GM08714 (cell line): Measurements from ENCODE around the gene MDFIC2.
"Not testable (repeated sequence)": the region's sequence is repeated elsewhere in the genome, so short reads cannot be mapped to it uniquely, and the experiment has no call there.

Source experiments
- H3K4me3 ChIP-seq: fragments of 200-500 bp; sonication (Bioruptor generic); 2 replicates; pipeline ENCODE4 v1.5.1; 2014; ENCODE audit warnings: mild to moderate bottlenecking, low read length, inconsistent platforms
- ZNF274 ChIP-seq: IDR thresholded peaks from 2 replicates; pipeline ENCODE4 v1.6.1; 2012; ENCODE audit warnings: mild to moderate bottlenecking, low read depth, low read length

Gene MDFIC2

GRCh38 chr3:70312336-70312735 is at the start of gene MDFIC2:
Gene MDFIC2 (minus strand): TSS chr3:70312638. CDS start chr3:70311973, 665 bp downstream.
- H3K4me3 ChIP-seq = no peak within 1 kb of the TSS
- TF ChIP-seq ZNF274 = no peak

GRCh38 chr3:70360979-70361760 is 48.7 kb upstream of the MDFIC2 start:
- TF ChIP-seq ZNF274 = no peak
- H3K4me3 ChIP-seq = no peak overlapping the region

- no peak overlapping the region for H3K4me3 ChIP-seq
- TF ChIP-seq ZNF274 = no peak
Measured at GRCh38 chr3:70359711-70360110, 47.3 kb upstream of the MDFIC2 start.

GRCh38 chr3:70358978-70359580 is 46.6 kb upstream of the MDFIC2 start:
- H3K4me3 ChIP-seq = no peak overlapping the region
- no peak for TF ChIP-seq ZNF274

GRCh38 chr3:70352215-70352614 is 39.8 kb upstream of the MDFIC2 start:
- H3K4me3 ChIP-seq = no peak overlapping the region
- no peak for TF ChIP-seq ZNF274

GRCh38 chr3:70342149-70342548 is 29.7 kb upstream of the MDFIC2 start:
- TF ChIP-seq ZNF274 = no peak
- H3K4me3 ChIP-seq = no peak overlapping the region

- H3K4me3 ChIP-seq = not testable (repeated sequence)
Measured at GRCh38 chr3:70336885-70337284, 24.4 kb upstream of the MDFIC2 start.

- no peak for TF ChIP-seq ZNF274
- no peak overlapping the region for H3K4me3 ChIP-seq
Measured at GRCh38 chr3:70333080-70333479, 20.6 kb upstream of the MDFIC2 start.

- TF ChIP-seq ZNF274 = no peak
- H3K4me3 ChIP-seq = no peak overlapping the region
Measured at GRCh38 chr3:70315021-70315420, 2.6 kb upstream of the MDFIC2 start.

- no peak for TF ChIP-seq ZNF274
- no peak overlapping the region for H3K4me3 ChIP-seq
Measured at GRCh38 chr3:70310809-70311208, 1.6 kb downstream of the MDFIC2 start.

- TF ChIP-seq ZNF274 = no peak
- no peak overlapping the region for H3K4me3 ChIP-seq
Measured at GRCh38 chr3:70309591-70309990, 2.8 kb downstream of the MDFIC2 start.

- no peak overlapping the region for H3K4me3 ChIP-seq
- TF ChIP-seq ZNF274 = no peak
Measured at GRCh38 chr3:70308760-70309159, 3.7 kb downstream of the MDFIC2 start.

GRCh38 chr3:70306736-70307135 is 5.7 kb downstream of the MDFIC2 start:
- H3K4me3 ChIP-seq = no peak overlapping the region
- no peak for TF ChIP-seq ZNF274

GRCh38 chr3:70298385-70298784 is 14.1 kb downstream of the MDFIC2 start:
- no peak overlapping the region for H3K4me3 ChIP-seq
- no peak for TF ChIP-seq ZNF274

GRCh38 chr3:70291097-70291482 is 21.3 kb downstream of the MDFIC2 start:
- H3K4me3 ChIP-seq = no peak overlapping the region
- TF ChIP-seq ZNF274 = no peak

GRCh38 chr3:70290431-70291096 is 21.9 kb downstream of the MDFIC2 start:
- H3K4me3 ChIP-seq = not testable (repeated sequence)
